GM12878 (cell line): ENCODE data around the gene EMSY. TPM values are rescaled to one million over a fixed set of nuclear protein-coding genes. Genes with fewer than 3 reads are reported as not detected.

Source experiments
- BACH1 ChIP-seq: fragments of 450-650 bp; IDR thresholded peaks from 2 replicates; pipeline ENCODE4 v1.6.1; 2017; ENCODE audit warnings: mild to moderate bottlenecking, borderline replicate concordance
- CEBPB ChIP-seq, 2 experiments: fragments of 150-350 bp in 1 of 2; IDR thresholded peaks; 2 replicates each; pipeline ENCODE4 v1.6.1; 2012 to 2014; ENCODE audit warnings: low read depth in 2 of 2, low read length in 2 of 2, borderline replicate concordance in 1 of 2, inconsistent platforms in 1 of 2
- CUX1 ChIP-seq: IDR thresholded peaks from 2 replicates; pipeline ENCODE4 v1.6.1; 2012; ENCODE audit warnings: improper control_type of control experiment, low read depth, low read length; ENCODE audit not compliant: insufficient replicate concordance
- DPF2 ChIP-seq: fragments of 450-650 bp; IDR thresholded peaks from 2 replicates; pipeline ENCODE4 v1.6.1; 2017; ENCODE audit warnings: mild to moderate bottlenecking
- E4F1 ChIP-seq: fragments of 450-650 bp; IDR thresholded peaks from 2 replicates; pipeline ENCODE4 v1.6.1; 2018; ENCODE audit warnings: borderline replicate concordance, mild to moderate bottlenecking; ENCODE audit not compliant: partially characterized antibody
- HDGF ChIP-seq: fragments of 450-650 bp; IDR thresholded peaks from 2 replicates; pipeline ENCODE4 v1.6.1; 2016; ENCODE audit warnings: antibody characterized with exemption
- IKZF2 ChIP-seq, 2 experiments: fragments of 450-650 bp; IDR thresholded peaks; 2 replicates each; pipeline ENCODE4 v1.6.1; 2017; ENCODE audit warnings: mild to moderate bottlenecking in 2 of 2, moderate library complexity in 2 of 2
- IRF3 ChIP-seq: fragments of 450-650 bp; IDR thresholded peaks from 2 replicates; pipeline ENCODE4 v1.6.1; 2014; ENCODE audit warnings: mild to moderate bottlenecking
- MTA2 ChIP-seq: fragments of 450-650 bp; IDR thresholded peaks from 2 replicates; pipeline ENCODE4 v1.6.1; 2016; ENCODE audit warnings: low read depth, mild to moderate bottlenecking, moderate library complexity
- MXI1 ChIP-seq: fragments of 150-350 bp; IDR thresholded peaks from 2 replicates; pipeline ENCODE4 v1.6.1; 2011; ENCODE audit warnings: low read depth, mild to moderate bottlenecking, inconsistent platforms, low read length, improper control_type of control experiment
- NBN ChIP-seq: fragments of 450-650 bp; IDR thresholded peaks from 2 replicates; pipeline ENCODE4 v1.6.1; 2016
- POU2F2 ChIP-seq: IDR thresholded peaks from 3 replicates; pipeline ENCODE4 v1.6.1; 2011; ENCODE audit warnings: low read depth, mild to moderate bottlenecking, low read length, borderline replicate concordance
- STAT1 ChIP-seq: fragments of 450-650 bp; conservative IDR thresholded peaks from 2 replicates; pipeline ENCODE4 v1.6.1; 2014; ENCODE audit warnings: antibody characterized with exemption, mild to moderate bottlenecking
- TARDBP ChIP-seq: IDR thresholded peaks from 2 replicates; pipeline ENCODE4 v1.6.1; 2016; ENCODE audit warnings: borderline replicate concordance
- USF1 ChIP-seq: IDR thresholded peaks from 2 replicates; pipeline ENCODE4 v1.6.1; 2011; ENCODE audit warnings: borderline replicate concordance, low read depth, mild to moderate bottlenecking, moderate library complexity, mixed read lengths, low read length; ENCODE audit not compliant: insufficient read depth; ENCODE audit errors: extremely low read length
- ZBTB4 ChIP-seq: fragments of 450-650 bp; formaldehyde crosslinking; IDR thresholded peaks from 2 replicates; pipeline ENCODE4 v1.4.0; 2022; ENCODE audit warnings: mild to moderate bottlenecking, moderate library complexity
- ZSCAN29 ChIP-seq: fragments of 450-650 bp; IDR thresholded peaks from 2 replicates; pipeline ENCODE4 v1.6.1; 2017; ENCODE audit warnings: mild to moderate bottlenecking, moderate library complexity
- polyA plus RNA-seq, 11 experiments: library from polyadenylated mRNA; depleted of rRNA in 4 of 11; unstranded in 6 of 11; stranded (reverse) in 5 of 11; fragments of >200 nt; fragmentation: Nextera tagmentation in 4 of 11; fragmentation: Illumina TruSeq in 1 of 11; extraction: Ambion mirVana in 4 of 11; extraction: Trizol in 1 of 11; gene quantifications; 1 replicate in 1 of 11; 2 replicates in 10 of 11; pipeline versions ENCODE4 v1.2.1 to v1.2.3, GENCODE V29; 2011 to 2016; ENCODE audit warnings: inconsistent platforms in 2 of 11, missing spikeins in 2 of 11, low read depth in 1 of 11
- total RNA-seq, 4 experiments: library from RNA; depleted of rRNA in 3 of 4; stranded (reverse); fragments of >200 nt in 3 of 4; fragmentation: Illumina TruSeq in 1 of 4; extraction: Trizol in 1 of 4; gene quantifications; 2 replicates each; pipeline versions ENCODE4 v1.2.1 to v1.2.3, GENCODE V29; 2013 to 2021

EMSY gene
- total and polyA plus RNA-seq, 10 of the 15 experiments (the other 5 are each of a cell fraction or from before 2014, with no cell fraction given): 9.3 to 26.9 (median 13.0) TPM

- TF ChIP-seq USF1 (no peak), POU2F2 (0 out of 3 replicates have a peak, but pooled peaks have one; percentile 16), NBN (0 out of 2 replicates have a peak, but pooled peaks have one; percentile 35), TARDBP (no peak), CEBPB (IDR thresholded peaks at IDR 0.05; ENCODE audit: borderline replicate concordance in 1 of 2, low read depth in 2 of 2, low read length in 2 of 2) (no peak), ZSCAN29 (peak; percentile 15; the same call in 1 of the 2 replicates), STAT1 (no peak), MTA2 (peak; percentile 68), CUX1 (no peak), IKZF2 (IDR thresholded peaks at IDR 0.05) (peak; percentile 68 to 69; a peak in 3 of 4 replicates), E4F1 (no peak), ZBTB4 (CRISPR knock-in tag) (no peak), DPF2 (no peak), IRF3 (no peak), BACH1 (no peak; the same call in 1 of the 2 replicates), MXI1 (no peak), HDGF (peak; percentile 23; the same call in 1 of the 2 replicates)
Measured at GRCh38 chr11:76424379-76424778, 20.4 kb upstream of the EMSY start (continued).
